Hepatocyte (in vitro differentiated cells): ENCODE data around the gene EXOC4.

Experiments
- CTCF ChIP-seq: fragments of 200-600 bp; sonication (generic); IDR thresholded peaks from 2 replicates; pipeline ENCODE4 v1.5.1; 2016; ENCODE audit warnings: antibody characterized with exemption, mild to moderate bottlenecking; ENCODE audit not compliant: poor library complexity
- EZH2 ChIP-seq: fragments of 200-600 bp; sonication (generic); IDR thresholded peaks from 2 replicates; pipeline ENCODE4 v1.6.1; 2016; ENCODE audit warnings: antibody characterized with exemption, mild to moderate bottlenecking, borderline replicate concordance
- EZH2phosphoT487 ChIP-seq: fragments of 200-600 bp; sonication (generic); IDR thresholded peaks from one replicate; pipeline ENCODE4 v1.6.1; 2018; ENCODE audit warnings: antibody characterized with exemption, mild to moderate bottlenecking, low read depth, moderate library complexity; ENCODE audit not compliant: unreplicated experiment, severe bottlenecking

- TF ChIP-seq CTCF (no peak), EZH2 (no peak), EZH2phosphoT487 (no peak)
These were observed 593.5 kb downstream of the EXOC4 start for GRCh38 chr7:133846203-133846945.
